Measurements from ENCODE around the gene ZNF287.

DNA sequence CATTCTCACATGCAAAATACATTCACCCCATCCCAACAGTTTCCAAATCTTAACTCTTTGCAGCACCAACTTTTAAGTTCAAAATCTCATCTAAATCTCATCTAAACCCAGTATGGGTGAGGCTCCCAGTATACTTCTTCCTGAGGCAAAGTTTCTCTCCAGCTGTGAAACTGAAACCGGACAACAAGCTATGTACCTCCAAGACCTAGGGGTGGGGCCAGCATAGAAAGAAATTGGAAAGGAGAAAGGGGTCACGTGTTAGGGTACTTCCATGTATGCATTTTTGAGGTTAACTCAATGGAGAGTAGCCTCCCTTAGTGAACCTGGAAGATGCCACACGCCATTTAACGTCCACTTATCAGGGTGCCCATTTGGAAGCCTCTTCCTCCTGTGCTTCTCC, 53.1 kb downstream of the ZNF287 start:
- TF ChIP-seq EZH2phosphoT487 (IDR thresholded peaks at IDR 0.05; ENCODE audit: borderline replicate concordance, low read length): no peak
- TF ChIP-seq, protein P1, sequence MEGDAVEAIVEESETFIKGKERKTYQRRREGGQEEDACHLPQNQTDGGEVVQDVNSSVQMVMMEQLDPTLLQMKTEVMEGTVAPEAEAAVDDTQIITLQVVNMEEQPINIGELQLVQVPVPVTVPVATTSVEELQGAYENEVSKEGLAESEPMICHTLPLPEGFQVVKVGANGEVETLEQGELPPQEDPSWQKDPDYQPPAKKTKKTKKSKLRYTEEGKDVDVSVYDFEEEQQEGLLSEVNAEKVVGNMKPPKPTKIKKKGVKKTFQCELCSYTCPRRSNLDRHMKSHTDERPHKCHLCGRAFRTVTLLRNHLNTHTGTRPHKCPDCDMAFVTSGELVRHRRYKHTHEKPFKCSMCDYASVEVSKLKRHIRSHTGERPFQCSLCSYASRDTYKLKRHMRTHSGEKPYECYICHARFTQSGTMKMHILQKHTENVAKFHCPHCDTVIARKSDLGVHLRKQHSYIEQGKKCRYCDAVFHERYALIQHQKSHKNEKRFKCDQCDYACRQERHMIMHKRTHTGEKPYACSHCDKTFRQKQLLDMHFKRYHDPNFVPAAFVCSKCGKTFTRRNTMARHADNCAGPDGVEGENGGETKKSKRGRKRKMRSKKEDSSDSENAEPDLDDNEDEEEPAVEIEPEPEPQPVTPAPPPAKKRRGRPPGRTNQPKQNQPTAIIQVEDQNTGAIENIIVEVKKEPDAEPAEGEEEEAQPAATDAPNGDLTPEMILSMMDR (IDR thresholded peaks at IDR 0.05; ENCODE audit: low read depth, low read length, poor library complexity, severe bottlenecking): no peak

Measured in DOHH2 (cell line).